BJ (cell line): ENCODE measurements around the gene ZNF460. TPM values are rescaled to one million over a fixed set of nuclear protein-coding genes. Genes with fewer than 3 reads are reported as not detected.
A peak's percentile ranks its signal among the peaks of the same experiment; 100 is the strongest.

Experiments
- CTCF ChIA-PET: fragments of 350-600 bp; formaldehyde crosslinking; extraction: SDS; loops from one replicate; lab custom pipeline; 2021; ENCODE audit warnings: antibody characterized with exemption, inconsistent platforms; lab: Yijun Ruan, JAX
- POLR2A ChIA-PET: fragments of 300-600 bp; sonication (Branson Sonifier 250); formaldehyde crosslinking; extraction: SDS; loops from one replicate; lab custom pipeline; 2021; ENCODE audit warnings: antibody characterized with exemption; lab: Charles Lee
- DNase-seq: peaks from one replicate; pipeline ENCODE4 v3.0.0-alpha.2; 2011; ENCODE audit warnings: low read depth
- H3K27me3 ChIP-seq: 2 replicates; pipeline ENCODE4 v1.6.0; 2011; ENCODE audit warnings: low read length; ENCODE audit not compliant: control insufficient read depth, insufficient read depth
- H3K36me3 ChIP-seq: 2 replicates; pipeline ENCODE4 v1.5.1; 2011; ENCODE audit warnings: low read length; ENCODE audit not compliant: control insufficient read depth, insufficient read depth
- H3K4me3 ChIP-seq: 2 replicates; pipeline ENCODE4 v1.5.1; 2011; ENCODE audit warnings: low read depth, mild to moderate bottlenecking, control low read depth, low read length
- polyA plus RNA-seq: library from polyadenylated mRNA; depleted of rRNA; stranded (reverse); fragments of >200 nt; gene quantifications from 2 replicates; pipeline ENCODE4 v1.2.3, GENCODE V29; 2011
- TF ChIP-seq, protein P1 (sequence below): IDR thresholded peaks from 2 replicates; pipeline ENCODE4 v1.5.1; 2011; ENCODE audit warnings: low read depth, mild to moderate bottlenecking, control low read depth, inconsistent platforms, low read length, moderate library complexity; ENCODE audit not compliant: insufficient read depth

Gene ZNF460
- polyA plus RNA-seq, 1 experiment = 11.7 TPM

DNA sequence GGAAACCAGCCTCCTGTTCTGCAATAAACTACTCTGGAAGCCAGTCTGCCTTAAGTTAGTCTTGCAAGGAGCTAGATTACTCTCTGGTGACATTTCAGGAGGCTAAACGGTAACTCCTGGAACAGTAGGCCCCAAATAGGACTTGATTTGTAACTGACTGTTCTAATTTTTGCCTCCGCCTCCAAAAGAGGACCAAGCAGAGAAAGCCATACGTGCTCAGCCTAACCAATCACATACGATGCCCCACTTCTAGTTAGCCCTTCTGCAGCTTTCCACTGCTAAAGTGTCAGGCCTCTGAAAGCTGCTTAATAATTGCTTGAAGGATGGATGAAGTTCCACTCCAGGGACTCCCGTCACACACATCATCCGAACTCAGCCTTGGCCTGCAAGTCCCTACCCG is 39.1 kb upstream of the ZNF460 start:
- Histone ChIP-seq H3K27me3 (no peaks in the 10 kb centered on the region), H3K36me3 (peaks cover 8% of the 10 kb centered on the region), H3K4me3 (peak overlapping the region; percentile 99)
- DNase-seq = no peak
- ChIA-PET CTCF (no interaction called here), POLR2A (no interaction called here)
- TF ChIP-seq, protein P1, sequence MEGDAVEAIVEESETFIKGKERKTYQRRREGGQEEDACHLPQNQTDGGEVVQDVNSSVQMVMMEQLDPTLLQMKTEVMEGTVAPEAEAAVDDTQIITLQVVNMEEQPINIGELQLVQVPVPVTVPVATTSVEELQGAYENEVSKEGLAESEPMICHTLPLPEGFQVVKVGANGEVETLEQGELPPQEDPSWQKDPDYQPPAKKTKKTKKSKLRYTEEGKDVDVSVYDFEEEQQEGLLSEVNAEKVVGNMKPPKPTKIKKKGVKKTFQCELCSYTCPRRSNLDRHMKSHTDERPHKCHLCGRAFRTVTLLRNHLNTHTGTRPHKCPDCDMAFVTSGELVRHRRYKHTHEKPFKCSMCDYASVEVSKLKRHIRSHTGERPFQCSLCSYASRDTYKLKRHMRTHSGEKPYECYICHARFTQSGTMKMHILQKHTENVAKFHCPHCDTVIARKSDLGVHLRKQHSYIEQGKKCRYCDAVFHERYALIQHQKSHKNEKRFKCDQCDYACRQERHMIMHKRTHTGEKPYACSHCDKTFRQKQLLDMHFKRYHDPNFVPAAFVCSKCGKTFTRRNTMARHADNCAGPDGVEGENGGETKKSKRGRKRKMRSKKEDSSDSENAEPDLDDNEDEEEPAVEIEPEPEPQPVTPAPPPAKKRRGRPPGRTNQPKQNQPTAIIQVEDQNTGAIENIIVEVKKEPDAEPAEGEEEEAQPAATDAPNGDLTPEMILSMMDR = no peak

DNA sequence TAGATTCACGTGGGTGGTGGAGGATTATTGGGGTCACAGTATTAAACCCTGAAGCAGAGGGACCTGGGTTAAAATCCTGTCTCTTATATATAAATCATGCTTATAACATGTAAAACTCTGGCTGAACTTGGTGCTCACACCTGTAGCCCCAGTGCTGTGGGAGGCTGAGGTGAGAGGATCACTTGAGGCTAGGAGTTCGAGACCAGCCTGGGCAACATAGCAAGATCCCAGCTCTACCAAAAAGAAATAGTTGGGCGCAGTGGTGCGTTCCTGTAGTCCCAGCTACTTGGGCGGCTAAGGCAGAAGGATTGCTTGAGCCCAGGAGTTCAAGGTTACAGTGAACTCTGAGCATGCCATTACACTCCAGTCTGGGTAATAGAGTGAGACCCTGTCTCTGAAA is 37.5 kb upstream of the ZNF460 start:
- H3K4me3 ChIP-seq = no peak overlapping the region
- ChIA-PET POLR2A (no interaction called here), CTCF (interaction anchor here (0.5 kb wide), 1 partner anchor 13 kb away, joined by 4 read pairs; no protein-coding TSS in a partner anchor)

DNA sequence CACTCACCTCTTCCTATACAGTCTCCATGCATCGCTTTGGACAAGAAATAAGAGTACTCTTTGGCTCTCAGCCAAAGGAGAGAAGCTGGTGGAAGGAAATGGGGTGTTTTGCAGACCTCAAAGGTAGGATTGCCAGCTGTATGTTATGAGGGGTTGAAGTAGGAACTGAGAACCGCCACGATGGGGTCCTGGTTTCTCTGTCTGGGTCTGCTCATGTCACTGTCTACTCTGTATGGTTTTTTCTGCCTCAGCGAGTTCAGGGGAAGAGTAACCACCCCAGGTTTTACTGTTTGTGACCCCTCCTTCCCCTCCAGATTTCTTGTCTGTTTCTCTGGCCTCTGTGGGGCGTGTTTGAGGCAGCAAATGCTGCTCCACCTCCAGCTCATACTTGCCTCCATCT is 35.8 kb upstream of the ZNF460 start:
- H3K36me3 ChIP-seq = peaks cover 18% of the 10 kb centered on the region
- no peaks in the 10 kb centered on the region for H3K27me3 ChIP-seq
- TF ChIP-seq, protein P1 = no peak
- no peak for DNase-seq
- H3K4me3 ChIP-seq = no peak overlapping the region
- ChIA-PET CTCF (no interaction called here), POLR2A (no interaction called here)

More for the DNA sequence above, 37.5 kb upstream of the ZNF460 start:
- TF ChIP-seq, protein P1 = no peak
- DNase-seq = no peak
- Histone ChIP-seq H3K27me3 (no peaks in the 10 kb centered on the region), H3K36me3 (peaks cover 12% of the 10 kb centered on the region)

DNA sequence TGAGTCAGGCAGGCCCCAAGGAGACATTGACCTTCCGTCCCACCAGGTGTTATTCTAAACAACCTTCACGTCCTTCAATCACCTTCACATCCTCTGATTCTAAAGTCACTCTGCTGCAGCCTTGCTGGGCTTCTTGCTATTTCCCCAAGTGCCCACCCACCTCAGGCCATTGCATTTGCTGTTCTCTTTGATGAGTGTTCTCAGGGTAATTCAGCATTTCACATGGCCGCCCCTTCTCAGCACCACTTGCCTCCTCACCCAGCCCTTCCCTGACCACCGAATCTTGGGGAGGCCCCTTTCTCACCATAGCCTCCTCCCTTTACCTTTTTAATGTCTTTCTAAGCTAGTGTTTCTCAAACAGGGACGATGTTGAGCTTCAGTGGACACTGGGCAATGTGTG is 35.2 kb upstream of the ZNF460 start:
- POLR2A ChIA-PET = no interaction called here
- Histone ChIP-seq H3K4me3 (no peak overlapping the region), H3K27me3 (no peaks in the 10 kb centered on the region), H3K36me3 (peaks cover 20% of the 10 kb centered on the region)
- CTCF ChIA-PET = no interaction called here
- DNase-seq = no peak
- TF ChIP-seq, protein P1 = no peak

DNA sequence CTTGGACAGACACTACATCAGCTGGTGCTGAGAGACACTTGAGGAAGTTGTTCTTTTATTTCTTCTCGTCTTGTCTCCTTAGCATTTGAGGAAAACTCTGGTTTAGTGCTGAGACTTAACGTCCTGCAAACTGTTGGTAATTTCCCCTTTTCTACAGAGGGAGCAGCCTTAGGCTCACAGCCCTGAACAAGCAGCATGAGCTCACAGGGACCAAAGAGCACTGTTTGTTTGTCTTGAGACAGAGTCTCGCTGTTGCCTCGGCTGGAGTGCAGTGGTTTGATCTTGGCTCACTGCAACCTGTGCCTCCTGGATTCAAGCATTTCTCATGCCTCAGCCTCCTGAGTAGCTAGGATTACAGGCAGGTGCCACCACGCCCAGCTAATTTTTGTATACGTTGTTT is 34.3 kb upstream of the ZNF460 start:
- ChIA-PET POLR2A (no interaction called here), CTCF (no interaction called here)
- H3K4me3 ChIP-seq = no peak overlapping the region
- no peaks in the 10 kb centered on the region for H3K27me3 ChIP-seq
- no peak for DNase-seq
- TF ChIP-seq, protein P1 = no peak
- H3K36me3 ChIP-seq = peaks cover 20% of the 10 kb centered on the region
